CD1c-positive myeloid dendritic cell (primary cell): ENCODE data around the gene GPR119.
"Not testable (repeated sequence)": the region's sequence is repeated elsewhere in the genome, so short reads cannot be mapped to it uniquely, and the experiment has no call there.

Experiments used
- DNase-seq: peaks from one replicate; pipeline ENCODE4 v3.0.0-alpha.2; 2016; ENCODE audit errors: extremely low spot score

The GPR119 gene

GRCh38 chrX:130385520-130385919 lies at the start of gene GPR119:
TSS of gene GPR119 (minus strand) at chrX:130385674. CDS start at chrX:130385447, 227 bp downstream.
- no peak for DNase-seq

DNA sequence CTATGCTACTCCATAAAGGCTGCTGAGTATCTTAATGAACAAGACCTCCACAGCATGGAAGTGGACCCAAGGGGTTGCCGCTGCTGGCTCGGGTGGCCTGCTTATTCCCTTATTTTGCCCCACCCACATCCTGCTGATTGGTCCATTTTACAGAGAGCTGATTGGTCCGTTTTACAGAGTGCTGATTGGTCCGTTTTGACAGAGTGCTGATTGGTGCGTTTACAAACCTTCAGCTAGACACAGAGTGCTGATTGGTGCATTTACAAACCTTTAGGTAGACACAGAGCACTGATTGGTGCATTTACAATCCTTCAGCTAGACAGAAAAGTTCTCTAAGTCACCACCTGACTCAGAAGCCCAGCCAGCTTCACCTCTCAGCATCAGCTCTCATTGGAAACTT lies 43.8 kb upstream of the GPR119 start:
- DNase-seq: not testable (repeated sequence)

DNA sequence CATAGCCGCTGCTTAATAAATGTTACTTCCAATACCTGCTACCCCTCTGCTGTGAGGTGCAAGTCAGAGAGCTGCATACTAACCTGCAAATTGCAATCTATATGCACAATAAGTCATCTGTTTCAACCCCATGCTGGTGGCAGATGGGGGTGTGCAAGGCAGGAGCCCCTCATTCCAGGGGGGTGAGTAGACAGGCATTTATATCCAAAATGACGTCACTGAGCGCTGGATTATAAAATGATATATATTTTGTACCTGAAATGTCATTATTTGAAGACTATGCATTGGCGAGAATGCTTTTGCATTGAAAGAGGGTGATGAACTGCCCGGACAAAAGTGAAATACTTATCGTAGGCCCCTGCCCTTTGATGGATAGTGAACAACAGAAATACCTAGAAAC lies 41.1 kb upstream of the GPR119 start:
- DNase-seq: no peak

GRCh38 chrX:130419263-130419662 lies 33.8 kb upstream of the GPR119 start:
- DNase-seq: no peak

GRCh38 chrX:130418740-130419139 lies 33.3 kb upstream of the GPR119 start:
- no peak for DNase-seq

DNA sequence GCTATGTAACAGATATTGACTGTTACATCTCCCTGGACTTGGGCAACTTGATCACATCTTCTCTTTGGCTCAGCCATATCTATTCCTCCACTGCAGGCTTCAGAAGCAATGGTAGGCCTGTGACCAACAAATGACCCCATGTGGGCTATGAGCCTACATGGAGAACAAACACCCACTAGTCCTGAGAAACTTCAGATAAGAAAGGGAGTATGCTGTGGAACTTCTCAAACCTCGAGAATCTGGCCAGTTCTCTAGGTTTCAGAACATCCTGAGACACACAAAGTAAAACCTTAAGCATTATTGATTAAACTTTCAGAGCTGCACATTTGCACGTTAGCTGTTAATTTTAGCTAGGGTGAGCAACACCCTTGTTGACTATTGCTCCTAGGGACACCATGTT lies 32.6 kb upstream of the GPR119 start:
- no peak for DNase-seq

DNA sequence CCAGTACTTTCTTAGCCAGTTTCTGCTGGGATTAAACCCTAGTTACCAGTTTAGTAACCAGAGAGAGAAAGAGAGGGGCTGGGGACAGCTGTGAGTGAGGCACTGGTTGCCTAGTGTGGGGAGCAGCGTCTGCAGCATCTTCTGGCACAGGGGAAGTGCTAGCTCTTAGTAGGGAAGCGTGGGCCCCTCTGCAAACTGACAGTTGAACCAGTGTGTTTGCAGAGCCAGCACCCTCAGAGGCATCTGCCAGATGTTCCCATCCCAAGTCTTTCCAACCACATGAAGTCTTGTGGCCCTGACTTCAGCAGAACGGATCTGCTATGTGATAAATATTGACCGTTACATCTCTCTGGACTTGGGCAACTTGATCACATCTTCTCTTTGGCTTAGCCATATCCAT lies 31.3 kb upstream of the GPR119 start:
- no peak for DNase-seq

DNA sequence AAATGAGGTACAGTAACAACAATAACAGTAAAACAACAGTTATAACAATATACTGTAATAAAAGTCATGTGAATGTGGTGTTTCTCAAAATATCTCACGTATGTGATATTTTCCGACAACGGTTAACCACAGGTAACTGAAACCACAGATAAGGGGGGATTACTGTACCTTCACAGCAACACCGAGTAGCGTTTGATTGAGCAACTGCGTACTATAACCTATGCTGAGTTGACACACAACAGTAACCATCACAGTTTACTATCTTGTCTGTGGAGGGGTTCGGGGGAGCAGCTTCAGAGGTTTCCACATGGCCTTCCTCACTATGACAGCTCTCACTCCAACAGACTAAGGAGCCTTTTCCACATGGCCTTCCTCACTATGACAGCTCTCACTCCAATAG lies 29.7 kb upstream of the GPR119 start:
- no peak for DNase-seq

DNA sequence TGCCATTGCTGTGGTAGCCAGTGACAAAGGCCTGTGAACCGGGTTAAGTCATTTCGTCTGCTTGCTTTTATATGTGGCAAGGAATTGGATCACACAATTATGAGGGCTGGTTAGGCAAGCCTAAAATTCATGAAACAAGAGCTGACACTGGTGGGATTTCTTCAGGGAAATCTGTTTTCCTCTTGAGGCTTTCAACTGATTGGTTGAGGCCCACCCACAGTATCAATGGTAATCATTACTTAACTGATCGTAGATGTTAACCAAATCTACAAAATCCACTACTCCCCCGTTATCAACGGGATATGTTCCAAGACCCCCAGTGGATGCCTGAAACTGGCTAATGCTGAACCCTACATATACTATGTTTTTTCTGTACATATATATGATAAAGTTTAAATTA lies 29.3 kb upstream of the GPR119 start:
- DNase-seq: no peak

DNA sequence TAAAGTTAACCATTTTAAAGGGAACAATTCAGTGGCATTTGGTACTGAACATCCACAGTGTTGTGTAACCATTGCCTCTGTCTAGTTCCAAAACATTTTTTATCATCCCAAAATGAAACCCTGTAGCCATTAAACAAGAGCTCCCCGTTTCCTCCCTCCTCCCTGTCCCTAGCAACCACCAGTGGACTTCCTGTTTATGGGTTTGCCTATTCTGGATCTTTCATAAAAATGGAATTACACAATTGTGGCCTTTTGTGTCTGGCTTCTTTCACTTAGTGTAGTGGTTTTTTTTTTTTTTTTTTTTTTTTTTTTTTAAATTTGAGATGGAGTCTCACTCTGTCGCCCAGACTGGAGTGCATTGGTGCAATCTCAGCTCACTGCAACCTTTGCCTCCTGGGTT lies 27.9 kb upstream of the GPR119 start:
- peak; percentile 41 for DNase-seq

DNA sequence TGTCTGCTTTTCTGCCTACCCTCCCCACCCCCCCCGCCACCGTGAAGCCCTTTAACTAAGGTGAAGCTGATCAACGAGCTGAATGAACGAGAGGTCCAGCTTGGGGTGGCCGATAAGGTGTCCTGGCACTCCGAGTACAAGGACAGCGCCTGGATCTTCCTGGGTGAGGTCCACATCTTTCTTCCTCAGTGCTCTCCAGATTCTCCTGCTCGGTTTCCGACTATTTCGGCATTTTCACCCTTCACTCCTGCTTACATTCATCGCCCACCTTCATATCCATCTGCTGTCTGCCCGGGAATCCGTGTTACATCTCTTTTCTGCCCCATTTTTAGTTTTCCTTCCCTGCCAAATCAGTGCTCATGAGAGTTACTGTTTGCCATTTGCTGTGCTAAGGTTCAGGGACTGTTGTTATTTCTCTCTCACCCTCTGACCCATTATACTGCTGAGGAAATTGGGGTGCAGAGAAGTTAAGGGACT lies 16.8 kb upstream of the GPR119 start:
- DNase-seq: no peak

- DNase-seq: peak; percentile 88
Observed at GRCh38 chrX:130401415-130402207, 16.1 kb upstream of the GPR119 start, which contains the start of gene RBMX2. TSS of gene RBMX2 (plus strand) at chrX:130401987. CDS start at chrX:130402033, 46 bp downstream.

DNA sequence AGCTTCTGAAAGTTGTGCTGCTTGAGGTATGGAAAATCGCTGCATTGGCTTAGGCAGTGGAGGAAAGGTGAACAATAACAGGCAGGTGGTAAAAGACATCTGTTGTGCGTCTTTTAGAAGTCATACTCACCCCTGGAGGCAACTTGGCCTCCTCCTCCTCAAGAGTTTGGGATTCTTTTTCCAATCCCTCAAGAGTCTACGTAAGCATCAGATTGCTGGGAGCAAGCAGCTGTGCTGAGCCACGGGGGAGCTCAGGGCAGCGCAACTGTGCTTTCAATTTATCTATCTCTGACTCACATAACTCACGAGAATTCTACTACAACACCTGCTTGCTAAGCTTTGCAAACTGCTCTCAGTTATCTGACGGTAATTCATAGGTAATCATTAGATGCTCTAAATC lies 9.9 kb upstream of the GPR119 start:
- no peak for DNase-seq

DNA sequence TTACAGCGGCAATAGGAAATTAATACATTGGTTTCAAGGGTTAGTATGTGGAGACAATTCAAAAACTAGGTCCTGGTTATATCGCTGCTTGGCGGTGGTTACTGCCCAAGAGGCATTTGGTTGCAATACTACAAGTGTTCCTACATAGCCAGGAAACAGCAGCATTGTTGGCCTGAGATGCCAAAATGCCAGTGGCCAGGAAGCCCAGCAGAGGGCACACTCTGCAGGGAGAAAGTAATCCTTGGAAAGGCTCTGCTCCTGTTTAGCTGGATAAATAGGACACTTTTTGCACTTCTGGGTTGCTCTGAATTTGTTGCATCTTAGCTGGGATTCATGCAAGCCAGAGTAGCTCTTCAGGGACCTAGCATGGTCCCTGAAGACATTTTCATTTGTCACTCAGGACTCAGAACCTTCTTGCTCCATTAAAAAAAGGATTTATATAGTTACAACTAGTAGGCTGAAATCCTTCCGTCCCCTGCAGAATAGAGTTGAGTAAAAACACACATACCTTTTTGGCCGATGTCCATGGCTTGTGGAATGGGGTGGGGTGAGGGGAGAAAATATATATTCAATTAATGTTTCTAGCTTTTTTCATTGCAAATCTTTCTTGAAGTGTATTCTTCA lies 8.1 kb upstream of the GPR119 start:
- DNase-seq: peak; percentile 9

DNA sequence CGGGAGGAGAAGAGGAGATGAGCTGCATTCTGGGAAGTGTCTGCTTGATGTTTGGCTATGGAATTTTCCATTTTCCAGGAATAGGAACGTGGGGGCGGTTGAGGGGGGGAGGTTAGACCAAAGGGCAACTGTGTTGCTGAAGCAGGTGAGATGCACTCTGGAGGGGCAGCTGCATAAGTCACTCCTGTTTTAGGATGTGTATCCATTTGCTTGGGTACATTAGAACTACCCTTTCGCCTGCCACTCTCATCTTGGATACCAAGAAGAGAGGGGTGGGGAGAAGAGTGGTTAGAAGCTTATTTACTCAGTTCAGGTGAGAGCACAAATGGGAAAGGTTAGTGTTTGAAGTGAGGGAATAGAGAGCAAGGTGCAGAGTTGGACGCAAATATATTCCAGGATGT lies 934 bp upstream of the GPR119 start:
- no peak for DNase-seq

- no peak for DNase-seq
Observed at GRCh38 chrX:130378024-130378669, 7.3 kb downstream of the GPR119 start.

- DNase-seq: no peak
Observed at GRCh38 chrX:130376077-130376476, 9.4 kb downstream of the GPR119 start.

- DNase-seq: not testable (repeated sequence)
Observed at GRCh38 chrX:130352050-130352449, 33.4 kb downstream of the GPR119 start.

DNA sequence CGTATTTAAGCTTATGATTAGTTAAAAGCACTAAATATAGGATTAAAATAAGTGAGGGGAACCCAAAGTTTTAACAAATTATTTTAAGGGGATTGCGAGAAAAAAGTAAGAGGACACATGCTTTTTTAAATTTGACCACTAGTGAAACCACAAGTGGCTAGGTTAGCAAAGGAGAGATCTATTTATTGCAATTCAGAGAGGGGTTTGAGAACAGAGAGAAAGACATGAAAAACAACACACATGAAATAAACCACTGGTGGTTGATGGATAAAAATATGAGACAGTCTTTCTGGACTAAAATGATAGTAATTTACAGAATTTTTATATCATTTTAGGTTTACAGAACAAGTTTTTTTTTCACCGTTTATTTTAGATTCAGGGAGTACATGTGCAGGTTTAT lies 33.9 kb downstream of the GPR119 start:
- no peak for DNase-seq

DNA sequence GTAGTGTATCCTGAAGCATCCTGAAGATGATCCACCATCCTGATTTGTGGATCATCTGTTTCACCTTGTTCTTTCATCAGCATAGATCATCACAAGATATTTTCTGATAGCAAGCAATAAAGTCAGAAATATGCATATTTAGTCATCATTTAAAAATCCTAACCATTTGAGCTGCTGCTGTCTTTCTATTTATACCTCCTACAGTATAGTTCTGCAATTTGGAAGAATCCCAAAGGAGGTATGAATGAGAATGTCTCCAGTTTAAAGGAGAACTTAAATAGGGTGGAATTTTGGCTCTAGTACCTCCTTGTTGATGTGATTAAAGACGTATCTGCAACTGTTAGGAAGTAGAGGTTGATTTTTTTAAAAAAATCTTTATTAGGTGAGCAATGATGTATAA lies 38.2 kb downstream of the GPR119 start:
- no peak for DNase-seq

DNA sequence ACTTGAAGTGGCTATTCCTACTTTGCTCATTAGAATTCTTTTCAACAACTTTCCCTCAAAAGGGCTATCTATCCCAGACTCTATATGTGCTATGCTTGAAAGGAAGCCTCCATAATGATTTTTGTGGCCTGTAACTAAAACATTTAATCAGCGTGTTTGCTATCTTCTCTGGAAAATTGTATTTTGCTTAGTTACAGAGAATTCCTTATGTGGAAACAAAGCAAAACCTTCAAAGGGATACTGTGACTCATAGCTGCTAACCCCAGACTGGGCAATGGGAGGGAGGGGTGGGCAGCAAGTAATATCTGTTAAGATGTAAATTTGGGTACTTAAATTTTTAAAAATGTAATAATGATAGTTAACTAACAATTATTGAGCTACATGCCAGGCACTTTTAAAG lies 42.1 kb downstream of the GPR119 start:
- no peak for DNase-seq

GRCh38 chrX:130340271-130340670 lies 45.2 kb downstream of the GPR119 start:
- DNase-seq: no peak
